GOT3 (cell line): Measurements from ENCODE around the gene TNS1.

ENCODE experiments used
- DNase-seq: peaks from one replicate; lab custom pipeline; 2025; ENCODE audit warnings: mixed read lengths; lab: John Stamatoyannopoulos, UW

Gene TNS1

DNA sequence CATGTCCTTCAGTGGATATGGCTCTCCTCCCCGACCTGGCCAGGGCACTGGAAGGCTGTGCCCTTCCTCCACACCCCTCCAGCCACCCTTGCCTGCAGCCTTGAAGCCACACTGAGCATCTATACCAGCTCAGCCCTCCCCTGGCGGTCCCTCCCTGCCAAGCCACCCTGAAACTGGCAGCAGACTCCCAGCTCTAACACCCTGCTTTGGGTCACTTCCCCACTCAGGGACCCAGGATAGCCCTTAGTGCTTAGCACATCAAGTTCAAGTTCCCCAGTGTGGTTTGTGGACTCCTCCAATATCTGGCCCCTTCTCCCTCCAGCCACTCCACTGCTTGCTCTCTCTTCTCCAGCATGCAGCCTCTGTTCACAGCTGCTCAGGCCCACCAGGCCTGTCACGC lies 89.4 kb downstream of the TNS1 start:
- DNase-seq = no peak

DNA sequence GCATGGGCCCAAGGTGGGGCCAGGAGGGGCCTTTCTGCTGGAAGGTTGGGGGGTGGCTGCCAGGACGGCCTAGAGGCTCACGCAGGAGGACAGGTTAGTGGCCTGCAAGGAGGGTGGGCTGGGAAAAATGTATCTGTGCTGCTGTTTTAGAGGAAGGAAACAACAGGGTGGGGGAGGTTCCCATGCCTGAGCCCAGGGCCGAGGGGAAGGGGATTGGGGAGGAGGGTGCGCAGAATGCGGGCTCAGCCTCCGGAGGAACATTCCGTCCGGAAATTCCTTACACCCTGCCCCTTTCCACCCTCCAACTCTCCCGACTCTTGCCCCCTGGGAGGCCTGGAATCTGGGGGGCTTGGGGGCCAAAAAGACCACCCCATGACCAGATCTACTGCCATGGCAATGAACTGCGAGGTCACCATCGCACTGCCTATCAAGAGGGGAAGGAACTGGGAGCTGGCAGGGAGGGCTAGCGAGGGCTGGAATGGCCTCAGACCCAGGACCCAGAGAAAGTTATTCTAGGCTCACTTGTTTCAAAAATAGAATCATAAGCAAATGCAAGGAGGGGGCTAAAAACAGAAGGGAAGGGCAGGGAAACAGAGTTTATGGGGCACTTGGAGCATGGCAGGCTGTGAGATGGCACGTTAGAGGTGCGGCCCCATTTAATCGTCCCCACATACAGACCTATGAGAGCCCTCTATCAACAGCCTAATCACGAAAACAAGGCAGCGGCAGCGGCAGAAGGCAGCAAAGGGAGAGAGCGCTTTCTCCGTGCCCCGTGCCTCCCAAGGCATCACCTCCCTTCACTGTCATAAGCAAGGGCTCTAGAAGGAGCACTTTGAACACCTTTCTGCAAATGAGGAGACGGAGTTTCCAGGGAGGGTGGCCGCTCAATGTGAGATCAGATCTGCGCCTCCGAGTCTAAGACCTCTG lies 90.4 kb downstream of the TNS1 start:
- DNase-seq = no peak

DNA sequence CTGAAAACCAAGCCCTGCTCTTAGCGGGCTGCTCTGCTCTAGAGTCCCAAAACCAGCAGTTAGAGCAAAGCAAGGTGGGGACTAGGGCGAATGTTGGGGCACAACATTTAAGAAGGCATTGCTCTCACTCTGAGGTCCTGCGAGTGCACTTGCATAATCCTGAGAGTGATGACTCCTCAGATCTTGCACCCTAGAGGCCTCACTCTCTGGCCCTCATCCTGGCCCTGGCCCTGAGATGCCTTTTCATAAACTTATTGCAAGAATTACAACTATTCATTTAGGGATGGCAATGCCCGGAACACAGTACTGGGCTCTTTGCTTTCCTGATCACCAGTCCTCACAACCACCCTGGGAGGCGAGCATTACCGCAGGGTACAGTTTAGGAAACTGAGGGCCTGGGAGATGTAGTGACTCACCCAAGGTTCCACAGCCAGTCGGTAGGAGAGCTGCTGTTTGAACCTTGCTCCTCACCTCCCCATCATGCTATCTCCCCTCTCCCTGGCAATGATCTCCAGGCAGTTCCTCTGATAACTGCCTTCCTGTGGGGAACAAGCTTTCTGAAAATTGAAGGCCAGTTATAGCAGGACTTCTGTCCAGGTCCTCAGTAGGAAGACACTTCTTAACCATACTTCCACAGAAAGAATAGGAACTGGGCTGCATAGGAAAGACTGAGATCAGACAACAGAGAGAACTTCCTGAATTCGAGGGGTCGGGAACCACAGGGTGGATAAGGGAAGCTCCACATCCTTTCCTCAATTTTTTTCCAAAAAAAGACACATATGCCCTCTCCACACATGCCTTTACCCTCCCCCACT lies 91.3 kb downstream of the TNS1 start:
- DNase-seq = no peak

DNA sequence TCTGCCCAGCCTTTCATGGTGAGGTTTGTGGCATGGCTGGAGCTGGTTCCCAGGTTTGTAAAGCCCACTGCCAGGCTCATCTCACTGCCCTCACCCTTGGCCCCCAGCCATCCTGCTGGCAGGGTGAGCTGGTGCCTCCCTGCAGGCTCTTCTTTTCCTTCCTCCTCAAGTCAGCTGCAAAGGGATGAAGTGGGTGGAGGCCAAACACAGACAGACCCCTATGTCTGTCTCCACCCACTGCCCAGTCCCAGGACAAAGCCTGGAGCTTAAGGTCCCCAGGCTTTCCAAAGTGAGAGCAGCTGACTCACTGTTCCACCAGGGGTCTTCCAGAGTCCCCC lies 92.0 kb downstream of the TNS1 start:
- no peak for DNase-seq

DNA sequence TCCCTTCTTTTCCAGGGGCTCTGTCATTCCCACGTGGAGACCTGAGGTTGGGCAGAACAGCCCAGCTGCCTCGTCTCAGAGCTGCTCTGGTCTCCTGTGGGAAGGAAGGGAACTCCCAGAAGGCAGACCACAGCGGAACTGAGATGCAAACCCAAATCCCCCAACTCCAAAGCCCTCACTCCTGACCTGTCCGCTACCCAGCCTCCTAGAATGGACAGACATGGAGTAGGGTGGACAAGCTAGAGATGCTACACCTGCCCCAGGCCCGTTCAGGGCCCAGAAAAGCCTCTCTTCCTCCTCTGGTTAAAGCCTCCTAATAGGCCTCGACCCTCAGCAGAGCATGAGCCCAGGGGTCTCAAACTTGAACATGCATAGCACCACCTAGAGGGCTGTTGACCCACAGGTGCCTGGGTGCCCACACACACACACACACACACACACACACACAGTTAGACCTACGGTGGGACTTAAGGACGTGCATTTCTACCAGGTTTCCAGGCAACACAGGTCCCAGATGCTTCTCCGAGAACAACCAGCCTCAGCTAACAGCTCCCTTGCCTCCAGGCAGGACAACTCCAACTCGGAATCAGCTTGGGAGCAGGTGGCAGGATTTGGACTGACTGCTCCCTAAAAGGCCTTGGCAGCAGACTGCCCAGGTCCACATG lies 93.5 kb downstream of the TNS1 start:
- no peak for DNase-seq

DNA sequence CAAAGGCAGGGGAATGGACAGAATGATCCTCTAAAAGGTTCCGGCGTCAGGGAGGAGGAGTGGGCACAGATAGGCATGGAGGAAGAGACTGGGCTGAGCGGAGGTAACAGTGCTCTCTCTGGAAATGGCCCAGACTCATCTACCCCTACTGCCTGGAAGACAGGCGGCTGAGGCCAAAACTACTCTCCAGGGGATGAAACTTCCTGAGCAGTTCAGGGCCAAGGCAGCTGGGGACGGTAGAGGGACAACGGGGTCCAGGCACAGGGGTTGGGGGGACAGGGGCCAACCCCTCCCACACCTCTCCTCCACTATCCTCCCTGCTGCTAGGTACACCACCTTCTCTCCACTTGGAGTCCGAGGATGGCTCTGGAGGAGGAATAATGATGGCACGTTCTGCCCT lies 94.3 kb downstream of the TNS1 start:
- DNase-seq = no peak

DNA sequence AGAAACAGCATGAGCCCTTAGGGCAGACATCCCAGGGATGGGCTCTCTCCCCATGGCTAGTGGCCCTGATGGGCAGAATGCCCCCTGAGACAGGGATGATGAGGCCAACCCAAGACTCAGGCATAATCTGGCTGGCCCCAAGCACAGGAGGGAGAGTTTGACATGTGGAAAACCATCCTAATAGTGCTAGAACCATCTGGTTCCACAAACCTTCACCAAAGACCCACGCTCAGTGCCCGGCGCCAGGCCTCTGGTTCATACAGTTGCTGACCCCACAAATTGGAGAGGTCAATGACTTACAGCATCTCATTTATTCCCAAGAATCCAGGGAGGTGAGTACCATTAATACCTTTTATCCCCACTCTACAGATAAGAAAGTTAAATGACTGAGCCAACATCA lies 95.5 kb downstream of the TNS1 start:
- DNase-seq = no peak

DNA sequence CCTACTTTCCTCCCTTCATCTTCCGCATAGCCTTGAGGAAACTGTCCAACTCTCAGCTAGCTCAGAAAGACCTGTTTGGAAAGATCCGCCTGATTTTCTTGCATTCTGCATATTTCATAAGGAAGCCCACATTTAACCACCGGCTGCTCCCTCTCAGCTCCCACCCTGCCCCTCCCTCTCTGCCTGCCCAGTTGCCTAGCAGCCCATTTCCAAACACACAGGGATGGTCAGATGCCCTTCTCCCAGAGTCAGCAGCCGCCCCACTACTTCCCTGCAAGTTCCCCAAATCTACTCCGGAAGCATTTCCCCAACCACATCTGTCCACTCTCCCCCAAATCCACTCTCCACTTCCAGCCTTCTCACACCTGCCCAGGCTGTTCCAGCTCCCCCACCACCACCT lies 96.0 kb downstream of the TNS1 start:
- DNase-seq = no peak

DNA sequence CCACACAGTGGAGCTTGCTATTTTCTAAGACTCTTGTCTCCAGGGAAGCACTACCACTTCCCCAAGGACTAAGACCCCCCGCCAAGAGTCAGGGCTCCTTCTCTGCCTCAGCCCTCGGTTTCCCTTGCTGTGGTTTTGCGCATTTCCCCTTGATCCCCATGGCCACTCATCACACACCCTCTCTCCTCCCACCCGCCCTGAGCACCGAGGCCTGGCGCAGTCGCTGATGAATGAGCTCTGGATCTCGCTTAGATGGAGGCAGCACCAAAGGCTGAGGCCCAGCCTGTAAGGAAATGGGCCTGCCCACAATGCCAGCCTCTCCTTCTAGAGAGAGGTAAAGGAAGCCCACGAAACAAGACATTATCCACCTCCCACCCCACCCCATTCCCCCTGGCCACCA lies 96.9 kb downstream of the TNS1 start:
- DNase-seq = no peak

DNA sequence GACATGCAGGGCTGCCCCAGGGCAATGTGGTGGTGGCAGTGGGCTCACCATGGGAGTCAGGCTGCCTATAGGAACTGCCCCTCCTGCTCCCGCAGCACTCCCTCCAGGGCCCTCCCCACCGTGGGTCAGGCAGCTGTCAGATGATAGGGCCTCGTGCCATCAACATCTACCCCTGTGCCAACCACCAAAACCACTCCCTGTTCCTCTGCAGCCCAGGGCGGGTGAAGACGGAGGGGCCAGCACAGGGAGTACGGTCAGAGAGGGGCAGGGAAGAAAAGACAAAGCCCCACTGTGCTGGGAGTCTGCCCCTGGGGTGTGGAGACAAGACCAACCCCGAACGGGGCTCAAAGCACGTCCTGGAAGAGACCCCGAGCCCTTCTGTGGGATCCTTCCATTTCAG lies 97.4 kb downstream of the TNS1 start:
- DNase-seq = no peak

DNA sequence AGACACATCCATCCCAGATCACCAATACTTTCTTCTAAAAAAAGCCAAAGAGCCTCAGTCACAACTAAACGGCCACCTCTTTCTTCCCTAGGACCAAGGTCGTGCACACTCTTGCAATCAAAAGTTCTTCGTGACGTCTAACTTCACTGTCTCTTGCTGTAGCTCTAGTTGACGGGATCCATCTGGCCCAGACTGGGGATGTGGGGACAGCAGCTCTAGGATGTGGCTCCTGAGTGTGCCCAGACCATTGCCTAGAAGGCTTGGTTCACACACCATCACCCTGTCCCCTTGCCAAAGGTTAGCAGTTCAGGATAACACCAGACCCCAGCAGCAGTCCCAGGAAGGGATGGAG lies 98.2 kb downstream of the TNS1 start:
- DNase-seq = no peak

DNA sequence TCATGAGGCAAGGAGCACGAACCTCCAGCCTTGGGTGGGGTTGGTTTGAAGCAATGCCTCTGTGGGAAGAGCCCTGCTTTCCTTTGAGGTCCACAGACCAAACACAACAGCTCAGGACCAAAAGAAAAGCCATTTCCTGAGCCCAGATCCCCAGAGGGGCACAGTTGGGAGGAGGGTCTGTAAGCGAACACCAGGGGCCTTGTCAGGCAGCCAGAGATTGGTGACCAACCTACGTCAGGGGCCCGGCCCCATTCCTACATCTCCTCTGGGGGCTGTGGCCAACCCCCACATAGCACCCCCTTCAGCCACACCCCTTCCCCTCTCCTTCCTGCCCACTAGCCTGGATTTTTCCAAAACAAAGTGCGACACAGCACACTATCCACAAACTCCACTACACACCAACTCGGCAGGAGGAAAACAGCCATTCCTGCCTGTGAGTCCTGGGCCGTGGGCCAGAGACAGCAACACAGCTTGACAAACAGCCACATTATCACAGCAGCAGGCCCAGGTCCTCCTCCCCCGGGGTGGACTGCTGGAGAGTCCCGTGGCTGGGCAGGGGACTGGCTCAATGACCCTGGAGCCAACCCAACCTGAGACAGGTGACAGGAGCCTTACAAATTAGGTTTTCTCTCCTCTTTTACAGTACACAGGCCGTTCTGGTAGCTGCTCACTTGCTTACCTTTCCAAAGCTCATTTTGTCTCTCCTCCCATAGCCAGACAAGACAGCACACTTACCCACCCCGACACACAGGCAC lies 98.8 kb downstream of the TNS1 start:
- no peak for DNase-seq

DNA sequence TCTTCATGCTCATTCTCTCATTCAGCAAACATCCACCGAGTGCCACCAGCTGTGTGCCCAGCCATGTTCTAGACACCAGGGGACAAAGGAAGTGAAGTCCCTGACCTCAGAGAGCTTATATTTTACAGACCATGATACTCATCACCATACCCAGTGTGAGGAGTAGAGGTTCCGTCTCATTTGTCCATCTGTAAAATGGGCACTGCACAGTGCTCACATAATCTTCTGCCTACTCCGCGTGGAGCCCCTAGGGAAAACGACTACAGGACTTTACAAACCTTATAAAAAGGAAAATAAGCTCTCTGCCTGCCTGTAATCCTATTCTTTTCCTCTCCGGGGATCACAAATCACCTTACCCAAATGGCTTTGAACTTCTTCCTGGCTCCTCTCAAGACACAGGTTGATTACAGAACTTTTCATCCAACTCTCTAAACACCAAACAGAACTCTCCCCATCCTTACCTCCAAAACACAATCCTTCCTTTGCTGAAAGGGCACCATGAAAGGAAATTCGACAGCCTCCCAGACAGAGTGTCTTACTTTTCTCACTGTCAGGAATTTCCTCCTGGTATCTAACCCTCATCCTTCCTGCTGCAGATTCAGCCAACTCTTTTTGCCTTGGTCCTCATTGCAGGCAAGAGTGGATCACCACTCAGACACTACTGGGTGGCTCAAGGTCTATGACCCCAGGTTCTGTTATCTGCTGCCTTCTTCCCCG lies 99.5 kb downstream of the TNS1 start:
- DNase-seq = no peak

DNA sequence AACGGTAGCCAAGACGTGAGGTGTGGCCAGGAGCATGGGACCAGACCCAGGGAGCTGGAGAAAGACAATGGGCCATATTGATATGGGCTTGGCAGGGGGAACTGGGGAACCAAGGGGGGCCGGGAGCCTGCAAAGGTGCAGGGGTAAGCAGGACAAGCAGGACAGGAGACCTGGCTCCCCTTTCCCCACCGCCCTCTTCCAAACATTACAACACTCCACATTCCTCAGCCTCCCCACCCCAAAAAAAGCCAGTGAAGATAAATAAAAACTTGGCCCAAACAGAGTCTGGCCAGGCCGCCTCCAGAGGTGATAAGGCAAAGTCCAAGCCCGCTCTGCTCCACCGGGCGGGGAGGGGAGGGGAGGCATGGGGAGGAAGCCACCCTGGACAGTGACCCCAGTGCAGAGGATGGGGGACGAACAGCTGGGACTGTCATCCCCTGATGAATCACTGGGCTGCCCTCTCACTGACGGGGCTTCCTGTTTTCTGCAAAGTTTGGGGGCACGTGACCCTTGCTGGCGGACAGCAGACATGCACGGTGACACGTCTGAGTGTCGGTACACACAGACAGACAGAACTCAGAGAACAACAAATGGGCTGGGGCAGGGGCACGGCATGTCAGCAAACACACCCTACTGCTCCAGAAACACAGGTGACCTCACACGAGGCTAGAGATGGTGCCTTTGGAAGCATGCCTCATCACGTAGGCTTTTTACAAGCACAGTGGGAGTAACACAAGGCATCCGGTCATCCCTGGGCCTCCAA lies 100.2 kb downstream of the TNS1 start:
- DNase-seq = no peak

DNA sequence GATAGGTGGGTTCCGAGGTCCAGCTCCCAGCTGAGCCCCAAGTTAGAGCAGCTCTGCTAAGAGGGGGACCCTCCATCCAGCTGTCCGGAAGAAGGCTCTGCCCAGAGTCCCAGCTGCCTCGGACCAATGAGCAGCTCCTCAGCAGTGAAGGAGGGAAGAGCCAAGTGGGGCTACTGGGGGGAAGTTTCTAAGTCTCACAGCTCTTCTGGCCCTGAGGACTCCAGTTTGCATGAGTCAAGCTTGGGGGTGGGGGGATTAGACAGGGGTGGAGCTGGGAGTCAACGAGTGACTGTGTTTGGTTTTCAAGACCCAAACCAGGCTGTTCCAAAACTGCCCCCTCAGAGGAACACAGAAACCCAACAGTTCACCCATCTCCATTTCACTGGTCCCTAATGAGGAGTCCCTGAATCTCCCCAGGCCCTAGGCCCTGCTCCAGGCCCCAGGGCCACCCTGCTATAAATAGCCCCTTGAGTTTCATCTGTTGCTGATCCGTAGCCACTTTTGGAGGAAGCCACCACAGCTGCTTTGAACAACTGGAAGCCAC lies 100.9 kb downstream of the TNS1 start:
- DNase-seq = no peak

DNA sequence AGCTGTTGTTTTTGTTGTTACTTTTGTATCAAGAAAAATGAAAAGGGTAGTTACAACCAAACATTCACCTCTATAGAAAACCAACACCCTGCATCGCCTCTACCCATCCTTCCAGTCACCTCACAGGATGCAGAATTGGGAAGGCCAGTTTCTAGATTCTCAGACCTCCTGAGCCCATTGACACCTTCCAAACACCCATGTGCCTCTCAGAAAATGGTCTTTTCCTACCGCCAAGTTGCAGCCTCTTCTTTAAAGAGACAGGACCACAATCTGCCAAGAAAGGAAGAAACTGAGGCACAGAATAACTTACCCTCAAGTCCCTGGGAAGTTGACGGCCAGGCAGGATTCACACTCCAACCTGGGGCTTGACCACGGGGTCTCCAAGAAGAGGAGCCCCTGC lies 101.4 kb downstream of the TNS1 start:
- DNase-seq = no peak

DNA sequence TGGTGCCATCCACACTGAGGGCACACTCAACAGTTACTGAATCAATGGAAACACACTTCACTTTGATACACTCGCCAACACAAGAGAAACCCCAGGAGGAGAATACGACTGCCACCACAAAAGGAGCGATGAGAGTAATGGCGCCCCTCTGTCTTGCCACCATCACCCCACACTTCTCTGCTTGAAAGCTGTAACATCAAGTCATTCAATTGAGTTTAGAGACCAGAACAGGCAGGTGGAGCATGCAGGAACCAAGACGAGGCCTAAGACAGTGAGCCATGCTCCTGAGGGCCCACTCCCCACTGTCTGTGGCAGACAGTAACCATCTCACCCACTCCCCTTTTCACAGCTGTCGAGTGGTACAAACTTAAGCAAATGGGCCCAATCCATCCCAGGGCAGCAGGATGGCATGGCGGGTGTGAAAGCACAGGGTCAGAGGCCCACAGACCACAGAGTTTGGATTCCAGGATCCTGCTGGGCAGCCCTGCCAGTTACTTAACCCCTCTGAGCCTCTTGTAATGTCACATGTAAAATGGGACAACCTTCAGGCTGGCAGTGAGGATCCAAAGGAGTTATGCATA lies 101.9 kb downstream of the TNS1 start:
- no peak for DNase-seq

DNA sequence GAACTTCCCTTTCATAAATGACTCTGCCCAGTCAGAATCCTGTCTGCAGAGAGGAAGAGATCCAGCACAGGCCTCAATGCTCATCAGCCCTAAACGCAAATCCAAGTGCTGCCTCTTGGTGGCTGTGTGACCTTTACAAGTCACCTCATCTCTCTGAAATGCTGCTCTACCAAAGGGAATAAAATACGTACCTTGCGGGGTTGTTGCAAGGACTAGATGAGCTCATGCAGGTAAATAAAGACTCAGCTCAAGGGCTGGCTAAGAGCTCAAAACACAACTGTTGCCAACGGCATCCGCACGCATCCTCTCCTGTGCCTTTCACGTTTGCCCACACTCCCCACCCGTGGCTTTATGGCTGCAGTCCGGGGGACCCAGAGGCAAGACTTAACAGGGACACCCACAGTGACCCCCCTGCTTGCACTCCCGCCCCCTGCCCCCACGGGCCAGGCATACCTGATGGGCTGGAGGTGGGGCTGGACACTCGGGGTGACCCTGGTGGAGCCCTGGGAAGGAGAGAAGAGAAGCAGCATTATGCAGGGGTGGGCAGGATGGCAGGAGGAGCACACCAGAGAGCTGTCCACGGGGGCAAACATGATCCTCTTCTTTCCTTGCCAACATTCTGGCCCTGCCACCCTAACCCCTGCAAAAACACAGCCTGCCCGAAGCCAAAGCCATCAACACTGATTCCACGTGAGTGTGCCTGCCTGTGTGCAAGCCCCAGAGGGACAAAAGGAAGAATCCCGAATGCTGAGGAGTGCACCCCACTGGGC lies 102.6 kb downstream of the TNS1 start:
- no peak for DNase-seq
